ENCODE data around the gene ATP4B. TPM values are rescaled to one million over a fixed set of nuclear protein-coding genes. Genes with fewer than 3 reads are reported as not detected.

The ATP4B gene
- total RNA-seq, 1 donor from 2014 or later: not detected

DNA sequence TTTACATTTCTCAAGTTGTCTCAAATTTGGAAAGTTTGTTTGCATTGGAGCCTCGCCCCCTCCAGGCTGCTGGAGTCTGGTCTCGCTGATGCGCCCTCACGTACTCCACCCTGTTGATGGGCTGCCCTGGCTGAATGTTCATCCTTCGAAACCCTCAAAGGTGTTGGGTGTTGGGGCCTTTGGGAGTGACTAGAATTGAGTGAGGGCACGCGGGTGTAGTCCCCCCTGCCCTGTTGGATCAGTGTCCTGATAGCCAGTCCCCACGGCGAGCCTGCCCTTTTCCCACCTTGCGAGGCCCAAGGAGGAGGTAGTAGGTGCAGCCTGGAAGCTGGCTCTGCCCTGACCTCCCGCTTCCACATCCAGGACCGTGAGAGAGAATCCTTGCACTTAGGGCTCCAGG lies 58.6 kb downstream of the ATP4B start:
- Mint-ChIP-seq H3K27me3 (ENCODE audit: insufficient read depth, low read depth) (no peaks in the 10 kb centered on the region), H3K4me3 (no peak overlapping the region), H3K9me3 (peaks cover 34% of the 10 kb centered on the region), H3K27ac (no peak overlapping the region), H3K36me3 (peaks cover 63% of the 10 kb centered on the region), H3K4me1 (peaks cover 8% of the 10 kb centered on the region)
- H3K27me3 ChIP-seq: no peaks in the 10 kb centered on the region
- no peaks in the 10 kb centered on the region for H3F3A ChIP-seq (ENCODE audit: low read depth)
- peaks cover 26% of the 10 kb centered on the region for H4K20me1 ChIP-seq (ENCODE audit: low read depth)
- no peak overlapping the region for H3K4me3 ChIP-seq
- no peak for DNase-seq (ENCODE audit: low spot score)
- no peaks in the 10 kb centered on the region for H3K9me3 ChIP-seq (ENCODE audit: low read depth)
- H3K9ac ChIP-seq: no peak overlapping the region
- H3K27ac ChIP-seq: no peak overlapping the region
- peaks cover 100% of the 10 kb centered on the region for H3K79me2 ChIP-seq (ENCODE audit: low read depth)
- H3K36me3 ChIP-seq: no peaks in the 10 kb centered on the region
- peaks cover 3% of the 10 kb centered on the region for H3K4me1 ChIP-seq
- no peak overlapping the region for H3K4me2 ChIP-seq
- TF ChIP-seq EZH2phosphoT487 (IDR thresholded peaks at IDR 0.05) (no peak), EZH2 (IDR thresholded peaks at IDR 0.05) (no peak)
- TF ChIP-seq, protein P1, sequence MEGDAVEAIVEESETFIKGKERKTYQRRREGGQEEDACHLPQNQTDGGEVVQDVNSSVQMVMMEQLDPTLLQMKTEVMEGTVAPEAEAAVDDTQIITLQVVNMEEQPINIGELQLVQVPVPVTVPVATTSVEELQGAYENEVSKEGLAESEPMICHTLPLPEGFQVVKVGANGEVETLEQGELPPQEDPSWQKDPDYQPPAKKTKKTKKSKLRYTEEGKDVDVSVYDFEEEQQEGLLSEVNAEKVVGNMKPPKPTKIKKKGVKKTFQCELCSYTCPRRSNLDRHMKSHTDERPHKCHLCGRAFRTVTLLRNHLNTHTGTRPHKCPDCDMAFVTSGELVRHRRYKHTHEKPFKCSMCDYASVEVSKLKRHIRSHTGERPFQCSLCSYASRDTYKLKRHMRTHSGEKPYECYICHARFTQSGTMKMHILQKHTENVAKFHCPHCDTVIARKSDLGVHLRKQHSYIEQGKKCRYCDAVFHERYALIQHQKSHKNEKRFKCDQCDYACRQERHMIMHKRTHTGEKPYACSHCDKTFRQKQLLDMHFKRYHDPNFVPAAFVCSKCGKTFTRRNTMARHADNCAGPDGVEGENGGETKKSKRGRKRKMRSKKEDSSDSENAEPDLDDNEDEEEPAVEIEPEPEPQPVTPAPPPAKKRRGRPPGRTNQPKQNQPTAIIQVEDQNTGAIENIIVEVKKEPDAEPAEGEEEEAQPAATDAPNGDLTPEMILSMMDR (IDR thresholded peaks at IDR 0.05): no peak
- no peak overlapping the region for H2AFZ ChIP-seq (replicated peaks)

Other genes starting within 250 kb of the ATP4B start
- gene ADPRHL1, start 204.7 kb downstream of the ATP4B start, total RNA-seq (ENCODE audit: low replicate concordance): 0.22 and 0.43 TPM in 2 replicates
- gene DCUN1D2, start 167.5 kb downstream of the ATP4B start, total RNA-seq (ENCODE audit: low replicate concordance): 17.4 and 23.8 TPM in 2 replicates
- 57.5 and 88.6 TPM in 2 replicates for gene TFDP1, start 73.4 kb downstream of the ATP4B start, total RNA-seq (ENCODE audit: low replicate concordance)
- 0.40 TPM in 1 of 2 replicates, not detected in the other for gene GRK1, start 9.0 kb upstream of the ATP4B start, total RNA-seq (ENCODE audit: low replicate concordance)
- gene TMEM255B, start 101.0 kb upstream of the ATP4B start, total RNA-seq (ENCODE audit: low replicate concordance): 0.26 and 1.8 TPM in 2 replicates
- gene GAS6, start 205.9 kb upstream of the ATP4B start, total RNA-seq (ENCODE audit: low replicate concordance): 12.8 and 31.7 TPM in 2 replicates